ENCODE data around the gene BCL6. TPM values are rescaled to one million over a fixed set of nuclear protein-coding genes. Genes with fewer than 3 reads are reported as not detected.

The BCL6 gene
- total RNA-seq, 4 donors from 2014 or later, result 223 to 363 (median 292) TPM

- Histone ChIP-seq H3K36me3 (no peaks in the 10 kb centered on the region), H3K4me3 (peak overlapping the region; percentile 70 to 94 (median 88)), H3K27ac (peak overlapping the region; percentile 95 to 100 (median 98)), H3K27me3 (no peaks in the 10 kb centered on the region), H3K4me1 (peaks cover 26% of the 10 kb centered on the region in 2 donors), H3K9me3 (no peaks in the 10 kb centered on the region)
- TF ChIP-seq POLR2A (IDR thresholded peaks at IDR 0.05) (no peak), CTCF (IDR thresholded peaks at IDR 0.05 in 4 of 5, conservative IDR thresholded peaks at IDR 0.05 in 1 of 5) (no peak)
- in situ Hi-C loops (cut with MboI; ENCODE audit: low sequenced_read_pairs in 4 of 4), result loop anchor here (5.0 to 25.0 kb wide), 19 partner anchors 171 to 1399 kb away; partner anchors contain the start of gene LPP (in 1 of the 4)
- ATAC-seq (no peak), DNase-seq (no peak)
- intact Hi-C loops (cut with DNase I; ENCODE audit: low total_unique reads), result loop anchor here (5.0 to 10.0 kb wide), 6 partner anchors 111 to 1036 kb away; no protein-coding TSS in a partner anchor
These were observed 782 bp upstream of the BCL6 start for GRCh38 chr3:187746059-187746441.

- Histone ChIP-seq H3K9me3 (no peaks in the 10 kb centered on the region), H3K4me1 (peaks cover 21 to 24% of the 10 kb centered on the region in 2 donors), H3K27ac (peak overlapping the region; percentile 95 to 100 (median 98)), H3K27me3 (no peaks in the 10 kb centered on the region), H3K4me3 (peak overlapping the region; percentile 70 to 94 (median 88)), H3K36me3 (no peaks in the 10 kb centered on the region)
- intact Hi-C loops (cut with DNase I; ENCODE audit: low total_unique reads) (loop anchor here (1.0 to 10.0 kb wide), 11 partner anchors 113 to 1038 kb away; no protein-coding TSS in a partner anchor), in situ Hi-C loops (cut with MboI; ENCODE audit: low sequenced_read_pairs in 4 of 4) (loop anchor here (5.0 to 25.0 kb wide), 19 partner anchors 173 to 1400 kb away; partner anchors contain the start of gene LPP (in 1 of the 4))
- ATAC-seq, result no peak
- TF ChIP-seq CTCF (IDR thresholded peaks at IDR 0.05 in 4 of 5, conservative IDR thresholded peaks at IDR 0.05 in 1 of 5) (no peak), POLR2A (IDR thresholded peaks at IDR 0.05) (no peak)
- DNase-seq, result peak in 1 of 2 donors; percentile 37
These were observed 808 bp downstream of the BCL6 start for GRCh38 chr3:187744169-187745151.

DNA sequence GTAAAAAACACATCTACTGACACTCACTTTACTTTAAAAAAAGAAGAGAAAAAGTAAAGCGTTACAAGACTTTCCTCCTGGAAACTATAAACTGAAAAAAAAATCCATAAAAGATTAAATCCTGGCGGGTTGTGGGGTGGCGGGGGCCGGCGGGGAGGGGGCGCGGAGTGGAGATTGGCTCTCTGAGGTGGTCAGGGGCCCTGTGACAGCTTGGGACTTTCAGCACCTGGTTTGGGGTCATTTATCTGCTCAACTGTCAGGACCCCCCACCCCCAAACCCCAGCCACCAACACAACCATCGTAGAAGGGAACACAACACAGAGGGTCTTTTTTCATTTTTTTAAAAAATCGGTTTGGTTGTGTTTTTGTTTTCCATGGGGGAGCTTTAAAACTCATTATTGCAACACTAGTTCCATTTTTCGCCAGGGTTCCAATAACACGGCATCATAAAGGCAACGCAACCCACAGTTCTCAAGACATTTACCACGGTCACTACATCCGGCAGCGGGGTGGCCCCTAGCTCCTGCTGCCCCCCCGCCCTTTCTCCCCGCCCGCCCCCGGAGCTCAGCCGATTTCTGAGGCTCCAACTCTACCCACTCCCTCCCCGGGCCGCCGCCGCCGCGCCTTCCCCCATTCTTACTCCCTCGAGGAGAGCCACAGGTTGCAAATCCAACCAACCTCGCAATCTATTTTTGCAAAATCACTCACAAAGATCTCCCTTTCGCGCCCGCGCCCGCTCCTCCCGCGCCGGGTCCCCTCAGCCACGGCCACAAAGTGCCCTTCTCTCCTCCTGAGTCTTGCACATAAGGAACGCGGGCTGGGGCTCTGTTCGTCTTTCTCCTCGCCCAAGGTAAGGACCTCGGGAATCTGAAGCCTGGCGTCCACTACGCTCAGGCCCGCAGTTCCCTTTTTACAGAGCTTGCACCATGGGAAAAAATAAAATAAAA lies 1.8 kb downstream of the BCL6 start:
- no peaks in the 10 kb centered on the region for H3K36me3 ChIP-seq
- TF ChIP-seq POLR2A (IDR thresholded peaks at IDR 0.05) (peak; percentile 34 to 36), CTCF (IDR thresholded peaks at IDR 0.05 in 4 of 5, conservative IDR thresholded peaks at IDR 0.05 in 1 of 5) (no peak)
- intact Hi-C loops (cut with DNase I; ENCODE audit: low total_unique reads) (loop anchor here (2.0 to 10.0 kb wide), 5 partner anchors 211 to 841 kb away; no protein-coding TSS in a partner anchor), in situ Hi-C loops (cut with MboI; ENCODE audit: low sequenced_read_pairs in 4 of 4) (loop anchor here (10.0 to 25.0 kb wide), 15 partner anchors 231 to 1401 kb away; partner anchors contain the start of gene LPP (in 1 of the 4))
- ATAC-seq (no peak), DNase-seq (peak; percentile 52 to 60)
- peak overlapping the region; percentile 95 to 100 (median 98) for H3K27ac ChIP-seq
- H3K4me1 ChIP-seq, result peaks cover 15 to 16% of the 10 kb centered on the region in 2 donors
- no peaks in the 10 kb centered on the region for H3K9me3 ChIP-seq
- H3K27me3 ChIP-seq, result no peaks in the 10 kb centered on the region
- H3K4me3 ChIP-seq, result peak overlapping the region; percentile 70 to 94 (median 88)
